GM21529 (cell line): ENCODE measurements around the gene IQSEC3.
"Not testable (repeated sequence)": the region's sequence is repeated elsewhere in the genome, so short reads cannot be mapped to it uniquely, and the experiment has no call there.

Experiments
- ATAC-seq: cut with Tn5 transposase; IDR thresholded peaks from one replicate; pipeline ENCODE4 v1.9.1; 2021; ENCODE audit not compliant: unreplicated experiment

Gene IQSEC3

GRCh38 chr12:52902-53734 lies 13.4 kb upstream of the IQSEC3 start:
- not testable (repeated sequence) for ATAC-seq

GRCh38 chr12:53735-54730 lies 12.5 kb upstream of the IQSEC3 start:
- no peak for ATAC-seq

- ATAC-seq, result no peak
Measured at GRCh38 chr12:54750-55535, 11.6 kb upstream of the IQSEC3 start.

DNA sequence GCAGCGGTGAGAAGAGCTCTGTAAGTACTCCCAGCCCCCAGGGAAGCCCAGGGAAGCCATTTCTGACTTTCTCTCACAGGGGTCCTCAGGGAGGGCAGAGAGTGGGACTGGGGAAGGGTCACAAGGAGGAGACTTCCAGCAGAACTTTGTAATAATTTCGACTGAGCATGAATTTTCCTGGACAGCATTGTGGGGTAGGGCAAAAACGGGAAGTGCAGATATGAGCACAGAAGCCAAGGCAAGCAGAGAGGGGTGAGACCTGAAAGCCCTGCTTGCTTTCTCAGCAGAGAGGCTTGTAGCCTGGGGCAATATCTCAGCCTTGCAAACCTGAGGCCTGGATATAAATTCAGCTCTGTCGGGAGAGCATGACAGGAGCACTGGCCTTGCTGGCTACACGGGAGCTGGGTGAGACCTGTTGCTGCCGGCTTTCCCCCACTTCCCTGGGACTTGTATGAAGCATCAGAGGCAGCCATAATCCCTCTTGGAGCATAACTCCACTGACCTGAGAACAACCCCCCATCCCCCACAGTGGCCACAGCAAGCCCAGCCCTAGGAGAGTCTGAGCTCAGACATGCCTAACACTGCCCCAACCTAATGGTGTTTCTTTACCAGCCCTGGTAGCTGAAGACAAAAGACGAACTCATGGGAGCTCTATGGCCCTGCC lies 9.8 kb upstream of the IQSEC3 start:
- no peak for ATAC-seq

DNA sequence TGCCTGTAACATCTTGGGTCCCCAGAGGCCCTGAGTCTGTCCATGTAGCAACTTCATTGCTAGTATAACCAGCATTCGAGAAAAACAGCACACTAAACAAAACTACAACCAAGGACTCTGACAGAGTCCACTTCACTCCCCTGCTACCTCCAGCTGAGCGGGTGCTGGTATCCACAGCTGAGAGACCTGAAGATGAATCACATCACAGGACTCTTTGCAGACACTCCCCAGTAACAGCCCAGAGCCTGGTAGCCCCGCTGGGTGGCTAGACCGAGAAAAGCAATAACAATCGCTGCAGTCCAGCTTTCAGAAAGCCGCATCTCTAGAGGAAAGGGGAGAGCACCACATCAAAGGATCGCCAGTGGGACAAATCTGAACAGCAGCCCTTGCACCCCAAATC lies 9.0 kb upstream of the IQSEC3 start:
- ATAC-seq, result no peak

DNA sequence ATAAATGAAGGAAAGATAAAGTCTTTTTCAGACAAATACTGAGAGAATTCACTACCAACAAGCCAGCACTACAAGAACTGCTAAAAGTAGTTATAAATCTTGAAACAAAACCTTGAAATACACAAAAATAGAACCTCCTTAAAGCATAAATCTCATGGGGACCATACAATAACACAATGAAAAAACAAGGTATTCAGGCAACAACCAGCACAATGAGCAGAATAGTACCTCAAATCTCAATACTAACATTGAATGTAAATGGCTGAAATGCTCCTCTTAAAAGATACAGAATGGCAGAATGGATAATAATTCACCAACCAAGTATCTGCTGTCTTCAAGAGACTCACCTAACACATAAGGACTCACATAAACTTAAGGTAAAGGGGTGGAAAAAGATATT lies 7.7 kb upstream of the IQSEC3 start:
- no peak for ATAC-seq

DNA sequence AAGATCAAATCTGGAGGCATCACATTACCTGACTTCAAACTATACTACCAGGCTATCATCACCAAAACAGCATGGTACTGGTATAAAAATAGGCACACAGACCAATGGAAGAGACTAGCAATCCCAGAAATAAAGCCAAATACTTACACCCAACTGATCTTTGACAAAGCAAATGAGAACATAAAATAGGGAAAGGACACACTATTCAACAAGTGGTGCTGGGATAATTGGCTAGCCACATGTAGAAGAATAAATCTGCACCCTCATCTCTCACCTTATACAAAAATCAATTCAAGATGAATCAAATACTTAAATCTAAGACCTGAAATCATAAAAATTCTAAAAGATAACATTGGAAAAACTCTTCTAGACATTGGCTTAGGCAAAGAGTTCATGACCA lies 4.7 kb upstream of the IQSEC3 start:
- not testable (repeated sequence) for ATAC-seq

DNA sequence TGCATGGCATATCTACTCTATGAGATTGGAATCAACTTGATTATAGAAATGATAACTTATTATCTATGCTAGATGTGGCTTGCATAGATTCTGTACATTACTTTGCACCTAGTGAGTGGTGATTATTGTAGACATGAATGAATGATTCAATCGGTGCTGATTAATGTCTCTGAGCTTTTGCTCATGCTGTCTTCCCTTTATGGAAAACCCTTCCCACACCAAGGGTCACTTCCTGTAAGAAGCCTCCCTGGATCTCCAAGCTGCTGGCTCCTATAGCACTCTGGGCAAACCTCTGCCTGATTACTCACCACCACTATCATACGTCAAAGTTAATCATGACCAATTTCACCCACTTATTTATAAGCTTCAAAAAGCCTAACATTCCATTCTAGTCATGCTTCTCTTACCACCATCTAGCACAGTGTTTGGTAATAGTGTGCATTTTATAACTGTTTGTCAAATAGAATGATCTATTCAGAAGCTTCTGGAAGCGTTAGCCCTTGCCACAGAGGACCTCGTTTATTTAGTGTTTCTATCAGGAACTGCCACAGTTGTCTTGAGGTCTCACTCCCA lies 990 bp upstream of the IQSEC3 start:
- not testable (repeated sequence) for ATAC-seq

DNA sequence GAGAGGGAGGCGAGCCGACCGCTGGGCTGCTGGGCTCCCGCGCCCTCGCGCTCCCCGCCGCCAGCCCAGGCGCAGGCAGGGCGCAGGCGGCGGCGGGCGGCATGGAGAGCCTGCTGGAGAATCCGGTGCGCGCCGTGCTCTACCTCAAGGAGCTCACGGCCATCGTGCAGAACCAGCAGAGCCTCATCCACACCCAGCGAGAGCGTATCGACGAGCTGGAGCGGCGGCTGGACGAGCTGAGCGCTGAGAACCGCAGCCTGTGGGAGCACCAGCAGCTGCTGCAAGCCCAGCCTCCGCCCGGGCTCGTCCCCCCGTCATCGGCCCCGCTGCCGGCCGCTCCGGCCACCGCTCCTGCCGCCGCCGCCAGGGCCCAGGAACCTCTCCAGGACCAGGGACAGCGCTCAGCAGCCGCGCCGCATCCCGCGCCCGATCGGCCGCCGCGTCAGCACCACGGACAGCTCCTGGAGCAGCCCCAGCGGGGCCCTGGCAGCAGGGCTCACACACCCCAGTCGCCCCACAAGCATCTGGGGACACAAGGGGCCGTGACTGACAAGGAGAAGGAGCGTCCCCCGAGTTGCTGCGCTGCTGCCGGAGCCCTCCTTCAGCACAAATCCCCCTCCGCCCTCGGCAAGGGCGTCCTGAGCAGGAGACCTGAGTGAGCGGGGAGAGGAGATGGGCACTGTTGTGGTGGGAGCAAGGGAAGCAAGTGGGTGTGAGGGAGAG lies 376 bp downstream of the IQSEC3 start:
- not testable (repeated sequence) for ATAC-seq

- not testable (repeated sequence) for ATAC-seq
Measured at GRCh38 chr12:69677-70076, 3.1 kb downstream of the IQSEC3 start.

- not testable (repeated sequence) for ATAC-seq
Measured at GRCh38 chr12:70541-70940, 4.0 kb downstream of the IQSEC3 start.

DNA sequence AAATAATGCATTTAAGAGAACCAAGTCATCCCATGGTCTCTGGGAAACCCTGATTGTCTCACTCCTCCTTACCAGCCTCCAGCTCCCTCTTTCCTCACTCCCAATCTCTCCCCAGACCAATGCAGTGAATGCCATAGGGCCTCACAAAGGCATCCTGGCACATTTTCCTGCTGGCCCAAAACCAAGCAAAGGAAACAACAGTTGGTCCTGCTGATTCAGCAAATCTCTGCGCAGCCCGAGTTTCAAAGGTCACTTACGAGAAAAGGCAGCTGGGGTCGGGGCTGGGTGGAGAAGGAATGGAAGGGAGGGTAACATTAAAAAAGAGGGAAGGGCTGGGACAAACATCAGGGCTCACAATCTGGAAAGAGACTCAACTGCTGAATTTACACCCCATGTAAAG lies 5.5 kb downstream of the IQSEC3 start:
- ATAC-seq, result not testable (repeated sequence)

- ATAC-seq, result not testable (repeated sequence)
Measured at GRCh38 chr12:74420-75190, 8.0 kb downstream of the IQSEC3 start.

- ATAC-seq, result not testable (repeated sequence)
Measured at GRCh38 chr12:75541-75940, 9.0 kb downstream of the IQSEC3 start.

GRCh38 chr12:76102-76501 lies 9.5 kb downstream of the IQSEC3 start:
- not testable (repeated sequence) for ATAC-seq

DNA sequence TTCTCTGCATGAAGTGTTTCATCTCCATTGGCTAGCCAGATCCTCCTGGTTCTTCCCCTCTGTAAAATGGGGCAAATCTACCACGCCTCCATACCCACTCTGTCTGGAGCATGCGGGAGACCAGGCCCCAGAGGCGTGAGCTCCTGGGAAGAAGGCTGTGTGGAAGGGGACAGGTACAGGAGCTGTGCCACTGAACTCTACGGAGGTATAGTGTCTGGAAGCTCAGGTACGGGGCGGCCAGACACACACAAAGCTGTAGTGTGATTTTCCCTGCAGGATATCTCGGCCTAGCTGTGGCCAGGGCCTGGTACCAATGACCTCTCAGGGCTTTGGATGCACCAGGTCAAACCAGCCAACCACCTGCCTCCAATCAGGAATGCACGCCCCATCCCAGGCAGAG lies 10.0 kb downstream of the IQSEC3 start:
- ATAC-seq, result not testable (repeated sequence)

DNA sequence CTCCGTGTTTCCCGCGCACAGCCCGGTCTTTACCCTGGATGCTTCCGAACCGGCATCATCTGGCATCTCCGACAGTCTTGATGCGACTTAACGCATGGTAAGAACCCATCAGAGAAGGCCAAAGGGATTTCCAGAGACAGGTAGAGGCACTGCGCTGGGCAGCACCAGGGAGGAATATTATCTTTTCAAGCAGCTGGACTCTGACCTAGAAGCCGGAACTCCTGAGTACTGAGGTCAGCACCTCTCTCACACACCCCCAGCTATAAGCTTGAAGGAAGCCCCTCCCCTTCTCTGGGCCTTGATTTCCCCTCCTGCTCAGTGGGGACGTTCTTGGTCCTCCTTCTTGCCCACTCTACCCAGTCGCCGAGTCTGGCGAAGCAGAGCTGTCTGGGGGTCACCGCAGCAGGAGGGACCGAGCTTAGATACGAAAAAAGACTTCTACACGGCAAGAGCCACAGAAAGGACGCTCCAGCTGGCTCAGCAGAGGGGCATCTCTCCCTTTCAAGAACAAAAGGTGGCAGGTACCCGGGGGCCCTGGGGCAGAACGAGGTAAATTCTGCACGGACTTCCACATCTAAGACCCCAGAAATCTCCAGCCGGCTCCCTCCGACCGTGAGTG lies 10.6 kb downstream of the IQSEC3 start:
- not testable (repeated sequence) for ATAC-seq

- ATAC-seq, result not testable (repeated sequence)
Measured at GRCh38 chr12:77769-78383, 11.3 kb downstream of the IQSEC3 start.
